Measurements from ENCODE around the gene ATP11B.

The ATP11B gene

DNA sequence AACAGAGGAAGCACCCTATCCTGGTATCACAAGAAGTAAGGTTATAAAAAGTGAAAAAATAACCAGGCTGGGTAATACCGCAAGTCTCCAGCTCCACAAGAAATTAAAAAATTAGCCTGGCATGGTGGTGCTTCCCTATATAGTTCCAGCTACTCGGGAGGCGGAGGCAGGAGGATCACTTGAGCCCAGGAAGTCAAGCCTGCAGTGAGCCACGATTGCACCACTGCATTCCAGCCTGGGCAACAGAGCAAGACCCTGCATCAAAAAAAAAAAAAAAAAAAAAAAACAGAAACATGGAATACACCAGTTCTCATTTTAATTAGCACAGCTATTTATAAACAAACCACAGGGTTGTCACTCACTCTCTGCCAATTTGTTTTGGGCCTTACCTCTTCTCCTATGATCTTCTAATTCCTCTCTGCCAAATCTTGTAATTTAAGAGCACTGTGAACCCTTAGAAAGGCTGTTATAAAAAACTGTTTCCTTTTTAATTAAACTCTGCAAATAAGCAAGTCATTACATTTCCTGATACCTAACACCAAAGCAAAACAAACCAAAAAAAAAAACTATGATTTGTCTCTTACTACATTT, 164.5 kb downstream of the ATP11B start:
- no peak overlapping the region for H3K9ac ChIP-seq (ENCODE audit: low read length)
- no peak overlapping the region for H2BK12ac ChIP-seq (ENCODE audit: low read length in 2 of 2)
- H3K27me3 ChIP-seq (ENCODE audit: control insufficient read depth in 1 of 2, insufficient read depth in 1 of 2, low read length in 2 of 2), result no peaks in the 10 kb centered on the region

DNA sequence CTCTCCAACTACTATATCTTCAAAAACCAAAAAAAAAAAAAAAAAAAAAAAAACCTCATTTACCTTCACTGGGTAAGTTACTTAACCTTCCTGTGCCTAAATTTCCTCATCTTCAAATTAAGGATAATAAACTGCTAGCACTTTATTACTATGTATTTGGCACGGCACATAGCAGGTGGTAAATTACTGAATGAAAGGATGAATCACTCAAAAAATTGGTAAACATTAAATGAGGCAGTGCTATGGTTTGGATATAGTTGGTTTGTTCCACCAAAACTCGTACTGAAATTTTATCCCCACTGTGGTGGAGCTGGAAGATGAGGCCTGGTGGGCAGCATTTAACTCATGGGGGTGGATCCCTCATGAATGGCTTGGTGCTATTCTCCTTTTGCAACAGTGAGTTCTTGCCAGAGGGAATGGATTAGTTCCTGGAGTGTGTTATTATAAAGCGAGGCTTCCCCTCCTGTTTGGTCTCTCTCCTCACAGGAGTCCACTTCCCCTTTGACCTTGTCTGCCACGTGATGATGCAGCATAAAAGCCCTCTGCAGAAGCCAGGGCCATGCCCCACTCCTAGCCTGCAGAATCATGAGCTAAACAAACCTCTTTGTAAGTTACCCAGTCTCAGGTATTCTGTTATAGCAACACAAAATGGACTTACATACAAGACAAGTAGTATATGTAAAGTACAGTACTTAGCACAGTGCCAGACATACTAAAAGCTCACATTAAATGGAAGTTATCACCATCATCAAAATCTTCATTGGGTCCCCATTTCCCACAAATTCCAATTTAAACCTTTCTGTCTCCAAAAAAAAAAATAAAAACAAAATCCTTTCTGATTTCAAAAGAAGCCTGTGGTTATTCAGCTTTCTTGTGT, 166.4 kb downstream of the ATP11B start:
- peaks cover 3% of the 10 kb centered on the region for H3K4me1 ChIP-seq (ENCODE audit: control insufficient read depth, insufficient read depth, low read depth, low read length)
- no peak overlapping the region for H2BK120ac ChIP-seq (ENCODE audit: low read depth, low read length)
- H3K4me3 ChIP-seq (ENCODE audit: insufficient read depth in 1 of 2, low read depth in 1 of 2, low read length in 2 of 2), result no peak overlapping the region
- no peak overlapping the region for H2AFZ ChIP-seq (ENCODE audit: low read depth, low read length)
- H3K36me3 ChIP-seq (ENCODE audit: control insufficient read depth in 1 of 2, insufficient read depth in 2 of 2, low read depth in 1 of 2, low read length in 2 of 2), result peaks cover 4 to 59% of the 10 kb centered on the region in 2 experiments
- WGBS, result 79% methylated on average over 2 of the region's 4 CpGs
- H3K9me3 ChIP-seq (ENCODE audit: control insufficient read depth, low read length), result no peaks in the 10 kb centered on the region
- no peak overlapping the region for H3K14ac ChIP-seq (ENCODE audit: low read length in 2 of 2)
- H4K91ac ChIP-seq (ENCODE audit: low read length), result no peak overlapping the region
- H2BK5ac ChIP-seq (ENCODE audit: low read depth, low read length, poor library complexity, severe bottlenecking), result no peak overlapping the region
- H3K27ac ChIP-seq (ENCODE audit: low read length, poor library complexity, severe bottlenecking), result no peak overlapping the region
- H3K4ac ChIP-seq (ENCODE audit: low read depth in 1 of 2, low read length in 2 of 2), result no peak overlapping the region
- H3K9ac ChIP-seq (ENCODE audit: low read length), result no peak overlapping the region
- H2BK12ac ChIP-seq (ENCODE audit: low read length in 2 of 2), result no peak overlapping the region
- DNase-seq, result peak; percentile 29
- no peaks in the 10 kb centered on the region for H3K27me3 ChIP-seq (ENCODE audit: control insufficient read depth in 1 of 2, insufficient read depth in 1 of 2, low read length in 2 of 2)
- H3K18ac ChIP-seq (ENCODE audit: low read depth in 1 of 2, low read length in 2 of 2), result no peak overlapping the region
- peaks cover 13% of the 10 kb centered on the region for H3K79me1 ChIP-seq (replicated peaks; ENCODE audit: low read length, poor library complexity, severe bottlenecking)
- no peak overlapping the region for H2BK15ac ChIP-seq (ENCODE audit: low read depth, poor library complexity, severe bottlenecking)
- H3K4me2 ChIP-seq (ENCODE audit: low read length, poor library complexity, severe bottlenecking), result no peak overlapping the region
- H4K8ac ChIP-seq (ENCODE audit: low read length), result no peak overlapping the region
- no peak overlapping the region for H2AK5ac ChIP-seq (ENCODE audit: low read length, severe bottlenecking)
- H3K23ac ChIP-seq (ENCODE audit: low read length in 2 of 2), result no peak overlapping the region

More for the DNA sequence above, 164.5 kb downstream of the ATP11B start:
- Histone ChIP-seq H3K4me1 (ENCODE audit: control insufficient read depth, insufficient read depth, low read depth, low read length) (peaks cover 3% of the 10 kb centered on the region), H3K79me1 (replicated peaks; ENCODE audit: low read length, poor library complexity, severe bottlenecking) (peaks cover 11% of the 10 kb centered on the region), H3K36me3 (ENCODE audit: control insufficient read depth in 1 of 2, insufficient read depth in 2 of 2, low read depth in 1 of 2, low read length in 2 of 2) (peaks cover 4 to 59% of the 10 kb centered on the region in 2 experiments), H2BK5ac (ENCODE audit: low read depth, low read length, poor library complexity, severe bottlenecking) (no peak overlapping the region), H3K4me2 (ENCODE audit: low read length, poor library complexity, severe bottlenecking) (no peak overlapping the region), H4K91ac (ENCODE audit: low read length) (no peak overlapping the region), H2AK5ac (ENCODE audit: low read length, severe bottlenecking) (no peak overlapping the region), H3K23ac (ENCODE audit: low read length in 2 of 2) (no peak overlapping the region), H2BK120ac (ENCODE audit: low read depth, low read length) (no peak overlapping the region), H3K4ac (ENCODE audit: low read depth in 1 of 2, low read length in 2 of 2) (no peak overlapping the region), H3K27ac (ENCODE audit: low read length, poor library complexity, severe bottlenecking) (no peak overlapping the region), H3K4me3 (ENCODE audit: insufficient read depth in 1 of 2, low read depth in 1 of 2, low read length in 2 of 2) (no peak overlapping the region), H3K14ac (ENCODE audit: low read length in 2 of 2) (no peak overlapping the region), H3K18ac (ENCODE audit: low read depth in 1 of 2, low read length in 2 of 2) (no peak overlapping the region), H4K8ac (ENCODE audit: low read length) (no peak overlapping the region), H2BK15ac (ENCODE audit: low read depth, poor library complexity, severe bottlenecking) (no peak overlapping the region), H3K9me3 (ENCODE audit: control insufficient read depth, low read length) (no peaks in the 10 kb centered on the region), H2AFZ (ENCODE audit: low read depth, low read length) (no peak overlapping the region)
- WGBS, result 95% methylated on average over 4 of the region's 4 CpGs
- no peak for DNase-seq

DNA sequence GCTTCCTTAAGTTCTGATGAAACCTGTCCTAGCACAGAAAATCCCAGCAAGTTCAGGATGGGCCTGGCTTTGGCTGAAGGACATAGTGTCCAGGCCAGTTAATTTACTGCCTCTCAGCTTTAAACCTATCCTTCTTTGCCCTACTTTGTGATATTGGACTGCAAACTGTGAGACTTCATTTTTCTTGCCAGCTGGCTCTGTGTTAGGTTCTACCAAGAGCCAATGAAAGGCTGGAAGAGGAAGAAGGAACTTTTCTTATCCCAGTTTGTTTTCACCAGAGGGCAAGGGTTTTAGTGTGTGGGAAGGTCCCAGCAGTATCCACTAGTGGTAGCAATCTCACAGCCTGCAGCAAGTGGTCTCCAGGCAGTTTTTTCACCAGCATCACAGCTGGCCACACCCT, 168.9 kb downstream of the ATP11B start:
- Histone ChIP-seq H3K4me1 (ENCODE audit: control insufficient read depth, insufficient read depth, low read depth, low read length) (peaks cover 2% of the 10 kb centered on the region), H2BK12ac (ENCODE audit: low read length in 2 of 2) (no peak overlapping the region), H3K4me2 (ENCODE audit: low read length, poor library complexity, severe bottlenecking) (no peak overlapping the region), H3K4me3 (ENCODE audit: insufficient read depth in 1 of 2, low read depth in 1 of 2, low read length in 2 of 2) (no peak overlapping the region), H3K14ac (ENCODE audit: low read length in 2 of 2) (no peak overlapping the region), H3K9ac (ENCODE audit: low read length) (no peak overlapping the region), H2AK5ac (ENCODE audit: low read length, severe bottlenecking) (peak overlapping the region; percentile 75), H4K8ac (ENCODE audit: low read length) (no peak overlapping the region), H3K27me3 (ENCODE audit: control insufficient read depth in 1 of 2, insufficient read depth in 1 of 2, low read length in 2 of 2) (no peaks in the 10 kb centered on the region), H4K91ac (ENCODE audit: low read length) (no peak overlapping the region), H2BK5ac (ENCODE audit: low read depth, low read length, poor library complexity, severe bottlenecking) (no peak overlapping the region), H2BK120ac (ENCODE audit: low read depth, low read length) (no peak overlapping the region), H3K79me1 (replicated peaks; ENCODE audit: low read length, poor library complexity, severe bottlenecking) (peaks cover 17% of the 10 kb centered on the region), H3K23ac (ENCODE audit: low read length in 2 of 2) (no peak overlapping the region), H3K9me3 (ENCODE audit: control insufficient read depth, low read length) (no peaks in the 10 kb centered on the region), H3K18ac (ENCODE audit: low read depth in 1 of 2, low read length in 2 of 2) (no peak overlapping the region), H2BK15ac (ENCODE audit: low read depth, poor library complexity, severe bottlenecking) (no peak overlapping the region), H2AFZ (ENCODE audit: low read depth, low read length) (no peak overlapping the region), H3K36me3 (ENCODE audit: control insufficient read depth in 1 of 2, insufficient read depth in 2 of 2, low read depth in 1 of 2, low read length in 2 of 2) (peaks cover 5 to 46% of the 10 kb centered on the region in 2 experiments), H3K4ac (ENCODE audit: low read depth in 1 of 2, low read length in 2 of 2) (no peak overlapping the region), H3K27ac (ENCODE audit: low read length, poor library complexity, severe bottlenecking) (no peak overlapping the region)
- DNase-seq, result no peak

DNA sequence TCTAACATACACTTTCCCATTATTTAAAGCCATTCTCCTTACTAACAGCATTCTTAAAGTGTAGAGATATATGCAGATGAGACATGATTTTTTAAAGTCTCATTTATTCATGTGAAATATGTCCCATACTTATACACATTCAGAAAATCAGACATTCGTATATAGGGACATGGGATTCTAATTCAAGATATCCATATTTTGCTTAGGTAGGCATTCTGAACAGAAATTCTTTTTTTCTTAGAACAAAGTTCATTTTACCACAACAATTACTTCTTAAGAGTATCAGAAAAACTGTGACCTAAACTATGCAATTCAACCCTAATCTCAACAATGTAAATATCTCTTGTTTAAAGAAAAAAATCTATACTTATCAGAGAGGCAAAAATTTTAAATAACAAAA, 170.9 kb downstream of the ATP11B start:
- H2AFZ ChIP-seq (ENCODE audit: low read depth, low read length), result no peak overlapping the region
- no peak overlapping the region for H2BK5ac ChIP-seq (ENCODE audit: low read depth, low read length, poor library complexity, severe bottlenecking)
- H3K9me3 ChIP-seq (ENCODE audit: control insufficient read depth, low read length), result no peaks in the 10 kb centered on the region
- no peak overlapping the region for H4K91ac ChIP-seq (ENCODE audit: low read length)
- H3K4ac ChIP-seq (ENCODE audit: low read depth in 1 of 2, low read length in 2 of 2), result no peak overlapping the region
- H3K4me3 ChIP-seq (ENCODE audit: insufficient read depth in 1 of 2, low read depth in 1 of 2, low read length in 2 of 2), result no peak overlapping the region
- H3K4me2 ChIP-seq (ENCODE audit: low read length, poor library complexity, severe bottlenecking), result no peak overlapping the region
- H3K23ac ChIP-seq (ENCODE audit: low read length in 2 of 2), result no peak overlapping the region
- H3K9ac ChIP-seq (ENCODE audit: low read length), result no peak overlapping the region
- WGBS, result no CpG with 5 or more reads among the region's 1 CpG
- no peak overlapping the region for H3K14ac ChIP-seq (ENCODE audit: low read length in 2 of 2)
- no peak for DNase-seq
- peaks cover 14% of the 10 kb centered on the region for H3K79me1 ChIP-seq (replicated peaks; ENCODE audit: low read length, poor library complexity, severe bottlenecking)
- no peak overlapping the region for H3K27ac ChIP-seq (ENCODE audit: low read length, poor library complexity, severe bottlenecking)
- no peak overlapping the region for H2BK12ac ChIP-seq (ENCODE audit: low read length in 2 of 2)
- H2BK120ac ChIP-seq (ENCODE audit: low read depth, low read length), result no peak overlapping the region
- peaks cover 2% of the 10 kb centered on the region for H3K4me1 ChIP-seq (ENCODE audit: control insufficient read depth, insufficient read depth, low read depth, low read length)
- no peak overlapping the region for H3K18ac ChIP-seq (ENCODE audit: low read depth in 1 of 2, low read length in 2 of 2)
- H3K27me3 ChIP-seq (ENCODE audit: control insufficient read depth in 1 of 2, insufficient read depth in 1 of 2, low read length in 2 of 2), result no peaks in the 10 kb centered on the region
- no peak overlapping the region for H2AK5ac ChIP-seq (ENCODE audit: low read length, severe bottlenecking)
- H2BK15ac ChIP-seq (ENCODE audit: low read depth, poor library complexity, severe bottlenecking), result no peak overlapping the region
- peaks cover 3 to 38% of the 10 kb centered on the region in 2 experiments for H3K36me3 ChIP-seq (ENCODE audit: control insufficient read depth in 1 of 2, insufficient read depth in 2 of 2, low read depth in 1 of 2, low read length in 2 of 2)
- no peak overlapping the region for H4K8ac ChIP-seq (ENCODE audit: low read length)
